Neural progenitor cell (in vitro differentiated cells): ENCODE data around the gene ERC2.

Experiments
- CTCF ChIP-seq: fragments of 200-600 bp; sonication (generic); IDR thresholded peaks from 2 replicates; pipeline ENCODE4 v1.5.1; 2017; ENCODE audit warnings: antibody characterized with exemption, mild to moderate bottlenecking
- EZH2 ChIP-seq: fragments of 200-600 bp; sonication (generic); IDR thresholded peaks from 2 replicates; pipeline ENCODE4 v1.6.1; 2017; ENCODE audit warnings: antibody characterized with exemption, mild to moderate bottlenecking, moderate library complexity
- EZH2phosphoT487 ChIP-seq: fragments of 200-600 bp; sonication (generic); IDR thresholded peaks from 2 replicates; pipeline ENCODE4 v1.6.1; 2017; ENCODE audit warnings: antibody characterized with exemption

GRCh38 chr3:55891106-55891505 is 577.2 kb downstream of the ERC2 start:
- TF ChIP-seq CTCF: no peak
- no peak for TF ChIP-seq EZH2
- no peak for TF ChIP-seq EZH2phosphoT487
